Stomach (tissue), 4 donors: ENCODE measurements around the gene UGT1A6.
"Not testable (repeated sequence)": the region's sequence is repeated elsewhere in the genome, so short reads cannot be mapped to it uniquely, and the experiment has no call there.

Experiments
- POLR2A ChIP-seq, 4 donors: fragments of 450-650 bp; IDR thresholded peaks; one replicate each; pipeline ENCODE4 v1.6.1; 2016; ENCODE audit warnings: antibody characterized with exemption in 4 of 4, control low read depth in 2 of 4, mild to moderate bottlenecking in 1 of 4, moderate library complexity in 1 of 4
- TF ChIP-seq, protein P1 (sequence below), 7 experiments: fragments of 450-650 bp in 4 of 7; fragments of 200-600 bp in 3 of 7; sonication (generic) in 3 of 7; IDR thresholded peaks; one replicate each; pipeline ENCODE4 v1.5.1; 2016 to 2019; ENCODE audit warnings: antibody characterized with exemption in 7 of 7, control low read depth in 2 of 7, mild to moderate bottlenecking in 1 of 7

- not testable (repeated sequence) for TF ChIP-seq POLR2A (IDR thresholded peaks at IDR 0.05)
- TF ChIP-seq, protein P1, sequence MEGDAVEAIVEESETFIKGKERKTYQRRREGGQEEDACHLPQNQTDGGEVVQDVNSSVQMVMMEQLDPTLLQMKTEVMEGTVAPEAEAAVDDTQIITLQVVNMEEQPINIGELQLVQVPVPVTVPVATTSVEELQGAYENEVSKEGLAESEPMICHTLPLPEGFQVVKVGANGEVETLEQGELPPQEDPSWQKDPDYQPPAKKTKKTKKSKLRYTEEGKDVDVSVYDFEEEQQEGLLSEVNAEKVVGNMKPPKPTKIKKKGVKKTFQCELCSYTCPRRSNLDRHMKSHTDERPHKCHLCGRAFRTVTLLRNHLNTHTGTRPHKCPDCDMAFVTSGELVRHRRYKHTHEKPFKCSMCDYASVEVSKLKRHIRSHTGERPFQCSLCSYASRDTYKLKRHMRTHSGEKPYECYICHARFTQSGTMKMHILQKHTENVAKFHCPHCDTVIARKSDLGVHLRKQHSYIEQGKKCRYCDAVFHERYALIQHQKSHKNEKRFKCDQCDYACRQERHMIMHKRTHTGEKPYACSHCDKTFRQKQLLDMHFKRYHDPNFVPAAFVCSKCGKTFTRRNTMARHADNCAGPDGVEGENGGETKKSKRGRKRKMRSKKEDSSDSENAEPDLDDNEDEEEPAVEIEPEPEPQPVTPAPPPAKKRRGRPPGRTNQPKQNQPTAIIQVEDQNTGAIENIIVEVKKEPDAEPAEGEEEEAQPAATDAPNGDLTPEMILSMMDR (IDR thresholded peaks at IDR 0.05): not testable (repeated sequence)
Measured at GRCh38 chr2:233655943-233656342, 36.7 kb upstream of the UGT1A6 start.
